K562 (cell line): Measurements from ENCODE around the gene PLA2G2C. TPM values are rescaled to one million over a fixed set of nuclear protein-coding genes. Genes with fewer than 3 reads are reported as not detected.

Experiments
- HNRNPLL ChIP-seq: fragments of 200-400 bp; formaldehyde crosslinking; IDR thresholded peaks from 2 replicates; pipeline ENCODE4 v1.6.1; 2017; ENCODE audit warnings: low read length, low read depth, mild to moderate bottlenecking; ENCODE audit not compliant: poor library complexity, severe bottlenecking
- MAFG ChIP-seq: fragments of 450-650 bp; conservative IDR thresholded peaks from 2 replicates; pipeline ENCODE4 v1.6.1; 2016; ENCODE audit warnings: missing genetic modification characterization, missing compliant biosample characterization
- MEF2D ChIP-seq: conservative IDR thresholded peaks from 2 replicates; pipeline ENCODE4 v1.6.1; 2016; ENCODE audit warnings: low read depth, missing genetic modification characterization, missing compliant biosample characterization
- NFE2L1 ChIP-seq: fragments of 450-650 bp; IDR thresholded peaks from 2 replicates; pipeline ENCODE4 v1.6.1; 2016; ENCODE audit warnings: missing genetic modification characterization, low read depth, mild to moderate bottlenecking, missing compliant biosample characterization, moderate library complexity, borderline replicate concordance
- RAD51 ChIP-seq: fragments of 450-650 bp; IDR thresholded peaks from 2 replicates; pipeline ENCODE4 v1.7.1; 2016; ENCODE audit warnings: low read depth, mild to moderate bottlenecking, borderline replicate concordance
- TRIM28 ChIP-seq: fragments of 450-650 bp; IDR thresholded peaks from 2 replicates; pipeline ENCODE4 v1.6.1; 2017
- ZNF124 ChIP-seq: sonication (generic); formaldehyde crosslinking; IDR thresholded peaks from 2 replicates; pipeline ENCODE4 v1.8.1; 2022; ENCODE audit warnings: missing genetic modification reagents
- polyA plus RNA-seq, 8 experiments: library from polyadenylated mRNA; depleted of rRNA in 4 of 8; stranded (reverse) in 5 of 8; unstranded in 3 of 8; fragments of >200 nt; fragmentation: Nextera tagmentation in 2 of 8; fragmentation: Illumina TruSeq in 1 of 8; extraction: Ambion mirVana in 2 of 8; extraction: Trizol in 1 of 8; gene quantifications; 2 replicates each; pipeline versions ENCODE4 v1.2.1 to v1.2.3, GENCODE V29; 2011 to 2014; ENCODE audit warnings: inconsistent platforms in 1 of 8, missing spikeins in 1 of 8
- total RNA-seq, 7 experiments: library from RNA; depleted of rRNA in 6 of 7; stranded (reverse); fragments of >200 nt in 6 of 7; fragmentation: Illumina TruSeq in 2 of 7; extraction: Trizol in 2 of 7; gene quantifications; 2 replicates each; pipeline versions ENCODE4 v1.2.1 to v1.2.3, GENCODE V29; 2011 to 2021; ENCODE audit warnings: low replicate concordance in 1 of 7
- TF ChIP-seq, protein P1 (sequence below): fragments of 250-450 bp; sonication (Bioruptor Pico); IDR thresholded peaks from 2 replicates; pipeline ENCODE4 v1.5.0; 2021; ENCODE audit warnings: mild to moderate bottlenecking, moderate library complexity
- TF ChIP-seq, protein P2 (sequence below): fragments of 450-650 bp; IDR thresholded peaks from 2 replicates; pipeline ENCODE4 v1.6.1; 2016; ENCODE audit warnings: low read depth
- TF ChIP-seq, protein P3 (sequence below): fragments of 250-450 bp; sonication (Bioruptor Pico); IDR thresholded peaks from 2 replicates; pipeline ENCODE4 v1.4.0; 2020
- TF ChIP-seq, protein P4 (sequence below), 3 experiments: fragments of 200-800 bp in 1 of 3; sonication (Bioruptor generic) in 1 of 3; sonication (generic) in 1 of 3; formaldehyde crosslinking in 1 of 3; IDR thresholded peaks; 2 replicates each; pipeline versions ENCODE4 v1.6.1 to v1.8.0; 2016 to 2022; ENCODE audit warnings: mild to moderate bottlenecking in 2 of 3, missing compliant biosample characterization in 2 of 3, missing genetic modification characterization in 2 of 3, missing genetic modification reagents in 1 of 3

Gene PLA2G2C
- total and polyA plus RNA-seq, 9 of the 15 experiments (the other 6 are each of a cell fraction or from before 2014, with no cell fraction given) = 0.14 to 0.49 (median 0.21) TPM

DNA sequence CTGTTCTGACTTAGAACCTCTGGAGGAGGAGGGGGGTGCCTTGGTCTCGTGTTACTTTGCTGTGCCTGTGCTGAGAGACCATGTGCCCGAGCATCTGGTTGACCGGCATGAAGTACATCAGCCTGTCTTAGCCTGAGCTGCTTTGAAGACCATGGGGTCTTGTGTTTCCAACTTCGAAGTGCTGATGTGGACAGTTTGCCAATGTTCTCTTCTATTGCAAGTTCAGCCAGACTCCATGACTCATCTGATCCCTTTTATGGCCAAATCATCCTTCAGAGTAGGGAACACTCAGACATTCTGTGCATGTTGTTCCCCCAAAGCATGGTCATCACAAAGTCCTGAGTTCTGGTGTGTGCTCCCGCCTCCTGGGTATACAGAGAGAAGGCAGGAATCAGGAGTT lies 6.0 kb upstream of the PLA2G2C start (continued):
- no peak for TF ChIP-seq RAD51
- TF ChIP-seq HNRNPLL = no peak
- TF ChIP-seq MAFG (tag) = peak; percentile 43; the same call in 1 of the 2 replicates
- TF ChIP-seq MEF2D (tag) = no peak
- no peak for TF ChIP-seq TRIM28
- TF ChIP-seq, protein P1, sequence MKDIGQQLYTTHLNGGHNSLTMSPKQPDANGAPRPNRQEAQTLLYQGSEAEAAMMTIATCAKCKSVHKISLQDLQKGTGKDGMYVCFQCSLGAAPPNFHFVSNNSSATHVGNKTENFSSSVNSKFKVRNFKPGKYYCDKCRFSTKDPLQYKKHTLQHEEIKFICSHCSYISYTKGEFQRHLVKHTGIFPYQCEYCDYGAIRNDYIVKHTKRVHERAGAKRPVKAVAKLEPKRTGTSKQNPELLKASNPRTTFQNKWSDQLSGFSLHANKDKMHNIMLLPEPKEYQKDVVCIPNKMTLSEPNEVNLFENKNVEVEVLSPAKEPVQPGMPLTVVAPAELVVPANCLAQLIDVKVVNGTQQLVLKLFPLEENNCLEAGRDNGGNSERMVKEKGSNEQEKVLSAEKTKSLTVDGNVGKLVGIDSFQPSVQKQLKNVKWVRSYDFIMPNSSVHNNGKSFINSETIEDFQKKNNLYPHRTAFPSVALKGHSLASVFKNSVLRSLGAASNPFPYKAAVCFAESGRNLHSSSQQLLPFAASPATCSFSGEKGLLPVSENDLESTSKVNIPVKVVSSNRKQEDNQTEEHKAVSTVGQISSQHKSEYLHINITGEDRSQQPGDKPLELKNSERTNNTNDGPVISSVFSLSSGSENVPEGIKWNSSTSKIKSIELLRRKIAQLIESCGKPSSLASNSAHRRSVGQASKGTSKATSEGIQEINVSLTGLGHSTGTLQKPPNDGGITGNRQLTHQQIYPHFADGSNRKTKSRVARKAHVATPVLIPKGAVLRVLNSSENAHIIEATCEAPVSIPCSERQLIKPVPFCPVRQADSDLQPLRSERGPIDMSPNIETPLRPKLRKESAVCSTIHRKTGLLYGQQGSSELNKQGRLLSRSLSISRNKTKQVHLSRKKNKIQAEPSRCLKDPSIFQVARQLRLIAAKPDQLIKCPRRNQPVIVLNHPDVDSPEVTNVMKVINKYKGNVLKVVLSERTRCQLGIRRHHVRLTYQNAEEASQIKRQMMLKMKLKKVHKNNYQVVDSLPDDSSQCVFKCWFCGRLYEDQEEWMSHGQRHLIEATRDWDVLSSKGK (CRISPR knock-in tag) = no peak
- TF ChIP-seq, protein P2, sequence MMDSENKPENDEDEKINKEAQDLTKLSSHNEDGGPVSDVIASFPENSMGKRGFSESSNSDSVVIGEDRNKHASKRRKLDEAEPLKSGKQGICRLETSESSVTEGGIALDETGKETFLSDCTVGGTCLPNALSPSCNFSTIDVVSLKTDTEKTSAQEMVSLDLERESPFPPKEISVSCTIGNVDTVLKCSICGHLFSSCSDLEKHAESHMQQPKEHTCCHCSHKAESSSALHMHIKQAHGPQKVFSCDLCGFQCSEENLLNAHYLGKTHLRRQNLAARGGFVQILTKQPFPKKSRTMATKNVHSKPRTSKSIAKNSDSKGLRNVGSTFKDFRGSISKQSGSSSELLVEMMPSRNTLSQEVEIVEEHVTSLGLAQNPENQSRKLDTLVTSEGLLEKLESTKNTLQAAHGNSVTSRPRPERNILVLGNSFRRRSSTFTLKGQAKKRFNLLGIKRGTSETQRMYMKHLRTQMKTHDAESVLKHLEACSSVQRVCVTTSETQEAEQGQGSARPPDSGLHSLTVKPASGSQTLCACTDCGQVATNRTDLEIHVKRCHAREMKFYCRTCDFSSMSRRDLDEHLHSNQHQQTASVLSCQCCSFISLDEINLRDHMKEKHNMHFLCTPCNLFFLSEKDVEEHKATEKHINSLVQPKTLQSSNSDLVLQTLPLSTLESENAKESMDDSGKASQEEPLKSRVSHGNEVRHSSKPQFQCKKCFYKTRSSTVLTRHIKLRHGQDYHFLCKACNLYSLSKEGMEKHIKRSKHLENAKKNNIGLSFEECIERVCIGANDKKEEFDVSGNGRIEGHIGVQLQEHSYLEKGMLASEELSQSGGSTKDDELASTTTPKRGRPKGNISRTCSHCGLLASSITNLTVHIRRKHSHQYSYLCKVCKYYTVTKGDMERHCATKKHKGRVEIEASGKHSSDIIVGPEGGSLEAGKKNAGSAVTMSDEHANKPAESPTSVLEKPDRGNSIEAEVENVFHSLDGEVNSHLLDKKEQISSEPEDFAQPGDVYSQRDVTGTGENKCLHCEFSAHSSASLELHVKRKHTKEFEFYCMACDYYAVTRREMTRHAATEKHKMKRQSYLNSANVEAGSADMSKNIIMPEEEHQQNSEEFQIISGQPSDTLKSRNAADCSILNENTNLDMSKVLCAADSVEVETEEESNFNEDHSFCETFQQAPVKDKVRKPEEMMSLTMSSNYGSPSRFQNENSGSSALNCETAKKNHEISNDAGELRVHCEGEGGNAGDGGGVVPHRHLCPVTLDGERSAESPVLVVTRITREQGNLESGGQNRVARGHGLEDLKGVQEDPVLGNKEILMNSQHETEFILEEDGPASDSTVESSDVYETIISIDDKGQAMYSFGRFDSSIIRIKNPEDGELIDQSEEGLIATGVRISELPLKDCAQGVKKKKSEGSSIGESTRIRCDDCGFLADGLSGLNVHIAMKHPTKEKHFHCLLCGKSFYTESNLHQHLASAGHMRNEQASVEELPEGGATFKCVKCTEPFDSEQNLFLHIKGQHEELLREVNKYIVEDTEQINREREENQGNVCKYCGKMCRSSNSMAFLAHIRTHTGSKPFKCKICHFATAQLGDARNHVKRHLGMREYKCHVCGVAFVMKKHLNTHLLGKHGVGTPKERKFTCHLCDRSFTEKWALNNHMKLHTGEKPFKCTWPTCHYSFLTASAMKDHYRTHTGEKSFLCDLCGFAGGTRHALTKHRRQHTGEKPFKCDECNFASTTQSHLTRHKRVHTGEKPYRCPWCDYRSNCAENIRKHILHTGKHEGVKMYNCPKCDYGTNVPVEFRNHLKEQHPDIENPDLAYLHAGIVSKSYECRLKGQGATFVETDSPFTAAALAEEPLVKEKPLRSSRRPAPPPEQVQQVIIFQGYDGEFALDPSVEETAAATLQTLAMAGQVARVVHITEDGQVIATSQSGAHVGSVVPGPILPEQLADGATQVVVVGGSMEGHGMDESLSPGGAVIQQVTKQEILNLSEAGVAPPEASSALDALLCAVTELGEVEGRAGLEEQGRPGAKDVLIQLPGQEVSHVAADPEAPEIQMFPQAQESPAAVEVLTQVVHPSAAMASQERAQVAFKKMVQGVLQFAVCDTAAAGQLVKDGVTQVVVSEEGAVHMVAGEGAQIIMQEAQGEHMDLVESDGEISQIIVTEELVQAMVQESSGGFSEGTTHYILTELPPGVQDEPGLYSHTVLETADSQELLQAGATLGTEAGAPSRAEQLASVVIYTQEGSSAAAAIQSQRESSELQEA = no peak
- TF ChIP-seq, protein P3, sequence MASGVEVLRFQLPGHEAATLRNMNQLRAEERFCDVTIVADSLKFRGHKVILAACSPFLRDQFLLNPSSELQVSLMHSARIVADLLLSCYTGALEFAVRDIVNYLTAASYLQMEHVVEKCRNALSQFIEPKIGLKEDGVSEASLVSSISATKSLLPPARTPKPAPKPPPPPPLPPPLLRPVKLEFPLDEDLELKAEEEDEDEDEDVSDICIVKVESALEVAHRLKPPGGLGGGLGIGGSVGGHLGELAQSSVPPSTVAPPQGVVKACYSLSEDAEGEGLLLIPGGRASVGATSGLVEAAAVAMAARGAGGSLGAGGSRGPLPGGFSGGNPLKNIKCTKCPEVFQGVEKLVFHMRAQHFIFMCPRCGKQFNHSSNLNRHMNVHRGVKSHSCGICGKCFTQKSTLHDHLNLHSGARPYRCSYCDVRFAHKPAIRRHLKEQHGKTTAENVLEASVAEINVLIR (CRISPR knock-in tag) = no peak
- TF ChIP-seq, protein P4, sequence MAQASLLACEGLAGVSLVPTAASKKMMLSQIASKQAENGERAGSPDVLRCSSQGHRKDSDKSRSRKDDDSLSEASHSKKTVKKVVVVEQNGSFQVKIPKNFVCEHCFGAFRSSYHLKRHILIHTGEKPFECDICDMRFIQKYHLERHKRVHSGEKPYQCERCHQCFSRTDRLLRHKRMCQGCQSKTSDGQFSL (CRISPR knock-in tag; IDR thresholded peaks at IDR 0.05) = 0 out of 2 replicates have a peak, but pooled peaks have one; percentile 34
- TF ChIP-seq, protein P4 (tag; IDR thresholded peaks at IDR 0.05) = no peak
- TF ChIP-seq ZNF124 (CRISPR knock-in tag) = no peak
- TF ChIP-seq NFE2L1 (tag) = no peak
